ENCODE results near the gene SPDYE5.
"Not testable (repeated sequence)": the region's sequence is repeated elsewhere in the genome, so short reads cannot be mapped to it uniquely, and the experiment has no call there.

Gene SPDYE5, protein sequence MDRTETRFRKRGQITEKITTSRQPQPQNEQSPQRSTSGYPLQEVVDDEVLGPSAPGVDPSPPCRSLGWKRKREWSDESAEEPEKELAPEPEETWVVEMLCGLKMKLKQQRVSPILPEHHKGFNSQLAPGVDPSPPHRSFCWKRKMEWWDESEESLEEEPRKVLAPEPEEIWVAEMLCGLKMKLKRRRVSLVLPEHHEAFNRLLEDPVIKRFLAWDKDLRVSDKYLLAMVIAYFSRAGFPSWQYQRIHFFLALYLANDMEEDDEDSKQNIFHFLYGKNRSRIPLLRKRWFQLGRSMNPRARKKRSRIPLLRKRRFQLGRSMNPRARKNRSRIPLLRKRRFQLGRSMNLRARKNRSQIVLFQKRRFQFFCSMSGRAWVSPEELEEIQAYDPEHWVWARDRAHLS

DNA sequence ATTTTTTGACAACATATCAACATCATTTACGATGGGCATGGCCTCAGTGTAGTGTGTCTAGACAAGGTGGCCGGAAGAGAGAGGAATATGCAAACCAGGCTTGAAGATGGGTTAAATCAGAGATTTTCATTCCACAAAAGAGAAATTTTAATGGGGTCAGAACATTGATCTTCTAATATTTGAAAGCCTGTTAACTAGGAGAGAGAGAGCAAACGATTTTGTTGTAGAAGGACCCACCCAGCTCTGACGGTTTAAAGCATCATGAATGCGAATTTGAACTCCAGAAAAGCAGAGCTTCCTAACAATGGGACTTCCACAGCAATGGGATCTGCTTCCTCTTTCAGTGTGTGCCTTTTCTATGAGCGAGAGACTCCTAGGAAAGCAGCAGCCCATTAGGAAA lies at the start of gene SPDYE5:
Gene SPDYE5 (plus strand): TSS at position 301 of the 400 bp plus-strand sequence. CDS start 1,728 bp downstream, outside the sequence.
- DNase-seq (ENCODE audit: low read depth); H3K4me3 ChIP-seq (ENCODE audit: low read depth, low read length): not testable (repeated sequence)

DNA sequence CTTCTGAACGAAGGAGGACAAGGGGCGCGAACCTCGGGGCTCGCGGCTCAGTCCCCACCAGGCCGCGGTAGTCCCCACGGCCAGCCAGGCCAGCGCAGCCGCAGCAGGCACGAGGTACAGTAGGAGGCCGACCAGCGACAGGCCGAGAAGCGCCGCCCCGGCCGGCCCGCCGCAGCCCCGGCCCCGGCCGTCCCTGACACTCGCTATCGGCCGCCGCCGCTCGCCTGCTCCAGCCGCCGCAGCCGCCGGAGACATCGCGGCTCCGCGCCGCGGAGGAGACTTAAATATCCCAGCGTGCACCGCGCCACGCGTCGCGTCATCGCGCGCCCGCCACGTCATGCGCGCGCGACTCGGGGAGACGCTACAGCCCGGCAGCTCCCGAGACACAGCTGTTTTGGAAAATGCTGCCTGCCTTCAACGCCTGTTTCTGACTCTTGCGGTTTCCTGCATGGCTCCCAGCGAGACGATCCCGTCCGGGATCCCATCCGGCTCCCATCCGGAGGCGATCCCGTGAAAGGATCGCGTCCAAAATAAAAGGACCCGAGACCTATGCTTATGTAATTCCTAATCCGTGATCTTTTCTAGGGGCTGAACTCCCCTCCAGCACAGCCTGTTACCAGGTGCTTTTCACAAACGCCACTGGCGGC lies 49.5 kb upstream of the SPDYE5 start:
- not testable (repeated sequence) for DNase-seq (ENCODE audit: low read depth)
- peak overlapping the region; percentile 56 for H3K4me3 ChIP-seq (ENCODE audit: low read depth, low read length)

- not testable (repeated sequence) for DNase-seq (ENCODE audit: low read depth); H3K4me3 ChIP-seq (ENCODE audit: low read depth, low read length)
These were observed 42.2 kb upstream of the SPDYE5 start for GRCh38 chr7:75449946-75450345.

DNA sequence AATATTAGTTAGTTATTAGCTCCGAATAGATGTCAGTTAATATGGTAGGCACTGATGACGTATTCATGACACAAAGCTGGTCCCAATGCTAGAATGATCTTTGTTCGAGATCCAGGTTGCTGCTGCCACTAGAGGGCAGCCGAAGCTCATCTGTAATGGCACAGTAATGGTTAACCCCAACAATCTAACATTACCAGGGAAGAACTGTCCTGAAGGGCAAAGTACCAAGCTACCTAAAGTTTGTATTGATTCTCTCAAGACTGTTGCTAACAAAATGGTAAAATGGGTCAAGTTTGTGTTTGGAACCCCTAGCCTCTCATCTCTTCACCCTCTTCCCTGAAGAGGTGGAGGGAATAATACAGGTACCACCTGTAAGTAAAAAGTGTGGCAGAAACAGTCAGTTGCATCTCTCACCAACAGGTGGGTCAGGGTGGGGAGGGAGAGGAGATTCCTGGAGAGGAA lies 39.6 kb upstream of the SPDYE5 start:
- TF ChIP-seq CTCF (IDR thresholded peaks at IDR 0.05; ENCODE audit: insufficient read depth, low read depth, low read length, missing control alignments) = peak; percentile 18
- not testable (repeated sequence) for H3K4me3 ChIP-seq (ENCODE audit: low read depth, low read length); DNase-seq (ENCODE audit: low read depth)

GRCh38 chr7:75456403-75456802 lies 35.7 kb upstream of the SPDYE5 start:
- not testable (repeated sequence) for H3K4me3 ChIP-seq (ENCODE audit: low read depth, low read length); DNase-seq (ENCODE audit: low read depth)

DNA sequence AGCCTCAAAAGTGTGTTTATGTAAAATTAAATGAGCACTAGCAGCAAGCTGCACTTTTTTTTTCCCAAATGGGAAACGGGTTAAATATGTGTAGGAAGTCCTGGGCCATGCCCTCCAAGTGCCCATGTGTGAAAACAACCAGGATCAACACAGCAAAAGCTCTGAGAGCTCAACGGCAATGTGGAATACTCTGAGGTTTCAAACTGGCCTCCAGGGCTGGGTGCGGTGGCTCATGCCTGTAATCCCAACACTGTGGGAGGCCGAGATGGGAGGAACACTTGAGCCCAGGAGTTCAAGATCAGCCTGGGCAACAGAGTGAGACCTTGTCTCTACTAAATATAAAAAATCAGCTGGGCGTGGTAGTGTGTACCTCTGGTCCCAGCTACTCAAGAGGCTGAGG lies 34.1 kb upstream of the SPDYE5 start:
- not testable (repeated sequence) for DNase-seq (ENCODE audit: low read depth)

GRCh38 chr7:75460541-75460940 lies 31.6 kb upstream of the SPDYE5 start:
- H3K4me3 ChIP-seq (ENCODE audit: low read depth, low read length); DNase-seq (ENCODE audit: low read depth): not testable (repeated sequence)

More for the DNA sequence above, 34.1 kb upstream of the SPDYE5 start:
- H3K4me3 ChIP-seq (ENCODE audit: low read depth, low read length) = not testable (repeated sequence)

GRCh38 chr7:75470166-75470565 lies 22.0 kb upstream of the SPDYE5 start:
- H3K4me3 ChIP-seq (ENCODE audit: low read depth, low read length); DNase-seq (ENCODE audit: low read depth): not testable (repeated sequence)

GRCh38 chr7:75477457-75477856 lies 14.7 kb upstream of the SPDYE5 start:
- H3K4me3 ChIP-seq (ENCODE audit: low read depth, low read length); DNase-seq (ENCODE audit: low read depth): not testable (repeated sequence)

- not testable (repeated sequence) for H3K4me3 ChIP-seq (ENCODE audit: low read depth, low read length); DNase-seq (ENCODE audit: low read depth)
These were observed 11.8 kb upstream of the SPDYE5 start for GRCh38 chr7:75480313-75480712.

GRCh38 chr7:75485355-75485978 lies 6.7 kb upstream of the SPDYE5 start:
- DNase-seq (ENCODE audit: low read depth) = peak; percentile 9

DNA sequence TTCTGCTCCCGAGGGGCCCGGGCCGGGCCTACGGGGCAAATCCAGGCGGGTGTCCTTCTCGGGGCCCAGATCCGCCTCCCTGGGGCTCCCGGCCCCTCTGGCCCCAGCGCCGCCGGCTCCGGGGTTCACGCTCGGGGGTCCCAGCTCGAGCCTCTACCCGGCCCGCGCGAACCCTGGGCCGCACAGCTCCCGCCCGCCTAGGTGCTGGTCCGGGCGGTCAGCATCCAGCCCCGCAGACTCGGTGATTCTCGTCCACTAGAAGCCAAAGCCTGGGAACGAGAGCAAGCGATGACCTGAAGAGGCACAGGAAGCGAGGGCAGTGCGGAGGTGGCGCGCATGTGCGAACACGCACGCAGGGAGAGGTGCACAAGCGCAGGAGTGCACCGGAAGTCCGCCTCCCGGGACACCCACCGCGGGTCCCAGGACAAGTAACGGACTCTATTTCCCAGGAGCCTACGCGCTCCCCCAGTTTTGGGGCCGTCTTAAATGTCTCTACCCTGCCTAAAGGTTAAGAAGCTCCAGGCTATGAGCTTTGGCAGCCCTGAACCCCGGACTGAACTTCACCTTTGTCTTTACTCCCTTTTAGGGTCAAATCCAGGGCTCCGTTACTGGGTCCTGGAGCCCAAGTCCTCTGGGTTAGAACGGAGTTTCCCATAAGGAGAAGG lies 6.0 kb upstream of the SPDYE5 start, which contains the start of gene POM121C:
Gene POM121C (minus strand): TSS at position 321 of the 665 bp plus-strand sequence. CDS start 44,803 bp downstream, outside the sequence.
- H3K4me3 ChIP-seq (ENCODE audit: low read depth, low read length) = peak within 1 kb of the TSS; percentile 83
- DNase-seq (ENCODE audit: low read depth) = peak; percentile 95

More at GRCh38 chr7:75485355-75485978, 6.7 kb upstream of the SPDYE5 start:
- peak overlapping the region; percentile 83 for H3K4me3 ChIP-seq (ENCODE audit: low read depth, low read length)

DNA sequence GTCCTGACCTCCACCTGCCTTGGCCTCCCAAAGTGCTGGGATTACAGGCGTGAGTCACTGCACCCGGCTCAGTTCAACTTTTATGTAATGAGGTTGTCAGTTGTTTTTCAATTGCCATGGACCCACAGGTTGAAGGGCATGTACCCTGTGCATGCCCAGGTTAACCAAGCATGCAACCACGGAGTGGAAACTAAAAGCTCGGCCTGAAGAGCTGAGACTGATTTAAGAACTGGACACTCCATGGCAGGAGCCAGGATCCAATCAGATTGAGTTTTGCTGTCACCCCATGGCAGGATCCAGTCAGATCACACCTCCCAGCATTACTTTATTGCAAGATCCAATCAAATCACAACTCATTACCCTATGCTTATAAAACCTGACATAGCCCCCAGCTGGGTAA lies 16.9 kb downstream of the SPDYE5 start:
- DNase-seq (ENCODE audit: low read depth); H3K4me3 ChIP-seq (ENCODE audit: low read depth, low read length): not testable (repeated sequence)

DNA sequence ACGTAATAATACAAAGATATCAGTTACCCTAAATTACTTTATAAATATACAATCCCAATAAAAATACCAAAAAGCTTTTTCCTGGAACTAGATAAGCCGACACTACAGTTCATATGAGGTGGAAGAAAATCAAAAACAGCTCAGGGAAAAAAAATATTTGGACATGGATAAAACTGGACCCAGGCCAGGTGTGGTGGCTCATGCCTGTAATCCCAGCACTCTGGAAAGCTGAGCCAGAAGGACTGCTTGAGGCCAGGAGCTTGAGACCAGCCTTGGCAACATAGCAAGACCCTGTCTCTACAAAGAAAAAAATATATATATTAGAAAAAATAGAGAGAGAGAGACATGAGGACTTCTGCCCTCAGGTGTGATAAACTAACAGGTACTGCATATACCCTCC lies 26.7 kb downstream of the SPDYE5 start:
- not testable (repeated sequence) for H3K4me3 ChIP-seq (ENCODE audit: low read depth, low read length); DNase-seq (ENCODE audit: low read depth)

GRCh38 chr7:75521727-75522126 lies 29.6 kb downstream of the SPDYE5 start:
- H3K4me3 ChIP-seq (ENCODE audit: low read depth, low read length); DNase-seq (ENCODE audit: low read depth): not testable (repeated sequence)

DNA sequence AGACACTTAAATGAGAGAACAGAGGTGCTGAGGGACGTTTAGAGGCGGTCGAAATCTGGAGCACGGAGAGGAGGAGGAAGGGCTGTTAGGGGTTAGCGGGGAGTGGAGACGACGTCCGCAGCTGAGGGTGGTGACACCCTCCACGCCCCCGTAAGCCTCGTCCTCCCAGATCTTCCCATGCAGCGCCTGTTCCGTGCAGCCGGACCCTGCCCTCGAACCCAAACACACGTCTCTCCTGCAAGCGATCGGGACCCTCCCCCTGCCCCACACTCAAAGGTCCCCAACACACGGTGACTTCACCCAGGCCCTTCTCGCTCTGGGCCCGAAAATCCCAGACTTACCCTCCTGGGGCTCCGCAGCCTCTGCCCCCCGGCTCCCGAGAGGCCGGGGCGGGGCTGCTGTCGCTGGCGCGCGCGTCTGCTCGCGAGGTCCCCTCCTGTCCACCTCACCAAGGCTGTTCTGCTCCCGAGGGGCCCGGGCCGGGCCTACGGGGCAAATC lies 35.2 kb downstream of the SPDYE5 start:
- peak overlapping the region; percentile 66 for H3K4me3 ChIP-seq (ENCODE audit: low read depth, low read length)
- DNase-seq (ENCODE audit: low read depth) = peak; percentile 18

Data from GM12865 (cell line).